ENCODE measurements around the gene TPH2. TPM values are rescaled to one million over a fixed set of nuclear protein-coding genes. Genes with fewer than 3 reads are reported as not detected.

TPH2 gene
- total and polyA plus RNA-seq, 9 of the 15 experiments (the other 6 are each of a cell fraction or from before 2014, with no cell fraction given): 0.06 to 0.28 (median 0.14) TPM; not detected in 4

DNA sequence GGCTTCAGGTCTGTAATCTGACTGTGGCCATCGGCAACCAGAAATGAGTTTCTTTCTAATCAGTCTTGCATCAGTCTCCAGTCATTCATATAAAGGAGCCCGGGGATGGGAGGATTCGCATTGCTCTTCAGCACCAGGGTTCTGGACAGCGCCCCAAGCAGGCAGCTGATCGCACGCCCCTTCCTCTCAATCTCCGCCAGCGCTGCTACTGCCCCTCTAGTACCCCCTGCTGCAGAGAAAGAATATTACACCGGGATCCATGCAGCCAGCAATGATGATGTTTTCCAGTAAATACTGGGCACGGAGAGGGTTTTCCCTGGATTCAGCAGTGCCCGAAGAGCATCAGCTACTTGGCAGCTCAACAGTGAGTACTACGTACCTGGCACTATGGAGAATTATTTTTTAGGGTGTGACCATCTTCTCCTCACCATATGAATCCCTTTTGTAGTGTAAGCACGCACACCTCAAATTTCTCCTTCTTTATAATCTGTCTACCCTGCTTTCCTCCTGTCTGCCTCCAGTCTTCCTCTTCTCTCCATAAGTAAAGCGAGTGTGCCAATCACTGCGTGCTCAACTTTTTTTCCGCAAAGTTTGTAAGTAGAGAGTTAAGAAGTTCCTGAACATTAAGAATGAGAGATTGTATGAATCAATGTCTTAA lies at the start of gene TPH2 (continued):
- TF ChIP-seq, protein P1, sequence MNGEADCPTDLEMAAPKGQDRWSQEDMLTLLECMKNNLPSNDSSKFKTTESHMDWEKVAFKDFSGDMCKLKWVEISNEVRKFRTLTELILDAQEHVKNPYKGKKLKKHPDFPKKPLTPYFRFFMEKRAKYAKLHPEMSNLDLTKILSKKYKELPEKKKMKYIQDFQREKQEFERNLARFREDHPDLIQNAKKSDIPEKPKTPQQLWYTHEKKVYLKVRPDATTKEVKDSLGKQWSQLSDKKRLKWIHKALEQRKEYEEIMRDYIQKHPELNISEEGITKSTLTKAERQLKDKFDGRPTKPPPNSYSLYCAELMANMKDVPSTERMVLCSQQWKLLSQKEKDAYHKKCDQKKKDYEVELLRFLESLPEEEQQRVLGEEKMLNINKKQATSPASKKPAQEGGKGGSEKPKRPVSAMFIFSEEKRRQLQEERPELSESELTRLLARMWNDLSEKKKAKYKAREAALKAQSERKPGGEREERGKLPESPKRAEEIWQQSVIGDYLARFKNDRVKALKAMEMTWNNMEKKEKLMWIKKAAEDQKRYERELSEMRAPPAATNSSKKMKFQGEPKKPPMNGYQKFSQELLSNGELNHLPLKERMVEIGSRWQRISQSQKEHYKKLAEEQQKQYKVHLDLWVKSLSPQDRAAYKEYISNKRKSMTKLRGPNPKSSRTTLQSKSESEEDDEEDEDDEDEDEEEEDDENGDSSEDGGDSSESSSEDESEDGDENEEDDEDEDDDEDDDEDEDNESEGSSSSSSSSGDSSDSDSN (IDR thresholded peaks at IDR 0.05; ENCODE audit: borderline replicate concordance in 1 of 2, low read depth in 2 of 2, low read length in 2 of 2): no peak
- TF ChIP-seq E2F8 (IDR thresholded peaks at IDR 0.05; ENCODE audit: low read depth, partially characterized antibody) (no peak), NKRF (IDR thresholded peaks at IDR 0.05; ENCODE audit: borderline replicate concordance) (peak; percentile 91), CTBP1 (IDR thresholded peaks at IDR 0.05; ENCODE audit: borderline replicate concordance) (peak; percentile 22; the same call in 1 of the 2 replicates), ARID4B (CRISPR knock-in tag; IDR thresholded peaks at IDR 0.05) (peak; percentile 100), CBX5 (IDR thresholded peaks at IDR 0.05; ENCODE audit: borderline replicate concordance, low read depth) (peak; percentile 29; the same call in 1 of the 2 replicates), RB1 (IDR thresholded peaks at IDR 0.05; ENCODE audit: low read depth) (0 out of 2 replicates have a peak, but pooled peaks have one; percentile 32), ZNF175 (CRISPR knock-in tag; IDR thresholded peaks at IDR 0.05; ENCODE audit: low read depth) (0 out of 2 replicates have a peak, but pooled peaks have one; percentile 54)

Measured in K562 (cell line).